ENCODE measurements around the gene MSI2.

DNA sequence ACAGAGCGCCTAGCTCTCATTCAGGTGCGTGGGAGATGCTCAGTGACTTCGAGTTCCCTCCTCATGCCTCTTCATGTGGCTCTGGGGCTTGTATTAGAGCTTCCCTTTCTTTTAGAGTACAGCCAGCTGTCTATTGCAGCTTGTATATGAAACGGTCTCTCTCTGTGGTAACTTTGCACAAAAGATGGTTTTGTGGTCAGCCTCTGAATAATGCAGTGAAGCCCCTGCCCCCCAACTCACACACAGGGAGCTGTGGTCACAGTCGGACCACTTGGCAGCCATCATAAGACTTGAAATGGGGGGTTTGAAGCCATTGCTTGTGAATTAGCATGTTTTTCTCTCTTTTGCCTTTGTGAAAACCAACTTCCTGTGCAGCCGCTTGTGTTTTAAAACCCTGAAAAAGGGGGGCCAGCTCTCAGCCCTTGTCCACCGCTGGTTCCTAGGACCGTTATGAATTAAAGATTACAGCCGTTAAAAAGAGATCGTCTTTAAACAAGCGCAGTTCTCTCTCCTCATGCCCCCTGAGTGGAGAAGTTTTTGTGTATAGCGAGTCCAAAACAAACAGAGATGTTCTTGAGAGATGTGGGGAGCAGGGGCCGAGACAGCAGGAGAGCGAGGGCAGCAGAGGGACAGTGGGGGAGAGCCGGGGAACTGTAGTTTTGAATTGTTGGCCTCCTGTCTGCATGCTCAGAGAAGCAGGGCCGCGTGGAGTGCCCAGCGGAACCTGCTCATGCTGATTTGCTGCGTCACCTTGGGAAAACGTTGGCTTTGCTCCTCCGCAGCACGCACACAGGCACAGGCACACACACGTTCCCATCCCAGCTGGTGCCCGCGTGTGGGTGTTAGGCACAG lies 199.0 kb downstream of the MSI2 start:
- TF ChIP-seq, protein P1, sequence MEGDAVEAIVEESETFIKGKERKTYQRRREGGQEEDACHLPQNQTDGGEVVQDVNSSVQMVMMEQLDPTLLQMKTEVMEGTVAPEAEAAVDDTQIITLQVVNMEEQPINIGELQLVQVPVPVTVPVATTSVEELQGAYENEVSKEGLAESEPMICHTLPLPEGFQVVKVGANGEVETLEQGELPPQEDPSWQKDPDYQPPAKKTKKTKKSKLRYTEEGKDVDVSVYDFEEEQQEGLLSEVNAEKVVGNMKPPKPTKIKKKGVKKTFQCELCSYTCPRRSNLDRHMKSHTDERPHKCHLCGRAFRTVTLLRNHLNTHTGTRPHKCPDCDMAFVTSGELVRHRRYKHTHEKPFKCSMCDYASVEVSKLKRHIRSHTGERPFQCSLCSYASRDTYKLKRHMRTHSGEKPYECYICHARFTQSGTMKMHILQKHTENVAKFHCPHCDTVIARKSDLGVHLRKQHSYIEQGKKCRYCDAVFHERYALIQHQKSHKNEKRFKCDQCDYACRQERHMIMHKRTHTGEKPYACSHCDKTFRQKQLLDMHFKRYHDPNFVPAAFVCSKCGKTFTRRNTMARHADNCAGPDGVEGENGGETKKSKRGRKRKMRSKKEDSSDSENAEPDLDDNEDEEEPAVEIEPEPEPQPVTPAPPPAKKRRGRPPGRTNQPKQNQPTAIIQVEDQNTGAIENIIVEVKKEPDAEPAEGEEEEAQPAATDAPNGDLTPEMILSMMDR (IDR thresholded peaks at IDR 0.05): no peak
- TF ChIP-seq POLR2A (IDR thresholded peaks at IDR 0.05): no peak

Data from adrenal gland (tissue), 5 donors.